Astrocyte of the cerebellum (primary cell): ENCODE measurements around the gene NANP.

ENCODE experiments used
- DNase-seq: peaks from one replicate; pipeline ENCODE4 v3.0.0-alpha.2; 2011; ENCODE audit warnings: low read depth
- H3K4me3 ChIP-seq: 2 replicates; pipeline ENCODE4 v1.5.1; 2011; ENCODE audit warnings: mild to moderate bottlenecking, low read depth, low read length, moderate library complexity
- in situ Hi-C: cut with HindIII; loops from 2 replicates; pipeline ENCODE4 v1.10.0; 2017; ENCODE audit warnings: low sequenced_read_pairs
- TF ChIP-seq, protein P1 (sequence below): IDR thresholded peaks from 2 replicates; pipeline ENCODE4 v1.5.1; 2012; ENCODE audit warnings: low read length, low read depth, moderate library complexity, mild to moderate bottlenecking; ENCODE audit errors: missing control alignments

NANP gene

DNA sequence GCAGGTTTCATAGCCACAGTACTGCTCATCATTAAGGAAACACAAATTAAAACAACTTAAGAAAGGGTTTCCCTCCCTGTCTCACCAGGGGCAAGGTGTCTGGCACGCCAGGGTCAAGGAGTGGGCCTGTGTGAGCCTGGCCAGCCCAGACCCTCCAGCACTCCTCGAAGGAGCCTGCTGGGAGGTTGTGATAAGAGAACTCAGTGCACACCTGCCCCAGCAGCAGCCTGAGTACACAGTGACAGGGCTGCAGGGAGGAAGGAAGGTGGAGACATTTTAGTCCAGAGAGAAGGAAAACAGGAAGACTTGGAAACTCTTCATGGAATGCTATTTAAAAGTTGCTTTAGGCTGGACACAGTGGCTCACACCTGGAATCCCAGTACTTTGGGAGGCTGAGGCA, 52.6 kb downstream of the NANP start:
- in situ Hi-C loops = no loop called here
- H3K4me3 ChIP-seq = no peak overlapping the region
- TF ChIP-seq, protein P1, sequence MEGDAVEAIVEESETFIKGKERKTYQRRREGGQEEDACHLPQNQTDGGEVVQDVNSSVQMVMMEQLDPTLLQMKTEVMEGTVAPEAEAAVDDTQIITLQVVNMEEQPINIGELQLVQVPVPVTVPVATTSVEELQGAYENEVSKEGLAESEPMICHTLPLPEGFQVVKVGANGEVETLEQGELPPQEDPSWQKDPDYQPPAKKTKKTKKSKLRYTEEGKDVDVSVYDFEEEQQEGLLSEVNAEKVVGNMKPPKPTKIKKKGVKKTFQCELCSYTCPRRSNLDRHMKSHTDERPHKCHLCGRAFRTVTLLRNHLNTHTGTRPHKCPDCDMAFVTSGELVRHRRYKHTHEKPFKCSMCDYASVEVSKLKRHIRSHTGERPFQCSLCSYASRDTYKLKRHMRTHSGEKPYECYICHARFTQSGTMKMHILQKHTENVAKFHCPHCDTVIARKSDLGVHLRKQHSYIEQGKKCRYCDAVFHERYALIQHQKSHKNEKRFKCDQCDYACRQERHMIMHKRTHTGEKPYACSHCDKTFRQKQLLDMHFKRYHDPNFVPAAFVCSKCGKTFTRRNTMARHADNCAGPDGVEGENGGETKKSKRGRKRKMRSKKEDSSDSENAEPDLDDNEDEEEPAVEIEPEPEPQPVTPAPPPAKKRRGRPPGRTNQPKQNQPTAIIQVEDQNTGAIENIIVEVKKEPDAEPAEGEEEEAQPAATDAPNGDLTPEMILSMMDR = no peak
- DNase-seq = no peak

DNA sequence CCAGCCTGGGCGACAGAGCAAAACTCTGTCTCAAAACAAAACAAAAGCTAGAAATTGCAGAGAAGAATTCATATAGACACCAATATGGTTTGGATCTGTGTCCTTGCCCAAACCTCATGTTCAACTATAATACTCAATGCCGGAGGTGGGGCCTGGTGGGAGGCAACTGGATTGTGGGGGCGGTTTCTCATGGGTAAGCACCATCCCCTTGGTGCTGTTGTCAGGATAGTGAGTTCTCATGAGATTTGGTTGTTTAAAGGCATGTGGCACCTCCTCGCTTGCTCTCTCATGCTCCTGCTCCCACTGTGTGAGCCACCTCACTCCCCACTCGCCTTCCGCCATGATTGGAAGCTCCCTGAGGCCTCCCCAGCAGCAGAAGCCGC, 53.7 kb downstream of the NANP start:
- TF ChIP-seq, protein P1 = no peak
- DNase-seq = no peak
- in situ Hi-C loops = no loop called here
- H3K4me3 ChIP-seq = no peak overlapping the region

DNA sequence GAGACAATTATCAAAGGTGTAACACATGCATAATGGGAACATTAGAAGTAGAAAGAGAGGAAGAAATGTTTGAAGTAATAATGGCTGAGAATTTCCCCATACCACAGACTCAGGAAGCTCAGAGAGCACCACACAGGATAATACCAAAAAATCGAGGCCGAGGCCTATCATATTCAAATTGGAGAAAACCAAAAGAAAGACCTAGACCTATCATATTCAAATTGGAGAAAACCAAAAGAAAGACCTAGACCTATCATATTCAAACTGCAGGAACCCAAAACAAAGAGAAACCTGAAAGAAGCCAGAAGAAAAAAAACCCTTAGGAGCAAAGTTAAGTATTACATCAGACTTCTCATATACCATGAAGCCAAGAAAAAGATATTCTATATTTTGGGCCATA, 56.5 kb downstream of the NANP start:
- in situ Hi-C loops = no loop called here
- TF ChIP-seq, protein P1 = no peak
- no peak overlapping the region for H3K4me3 ChIP-seq
- no peak for DNase-seq

DNA sequence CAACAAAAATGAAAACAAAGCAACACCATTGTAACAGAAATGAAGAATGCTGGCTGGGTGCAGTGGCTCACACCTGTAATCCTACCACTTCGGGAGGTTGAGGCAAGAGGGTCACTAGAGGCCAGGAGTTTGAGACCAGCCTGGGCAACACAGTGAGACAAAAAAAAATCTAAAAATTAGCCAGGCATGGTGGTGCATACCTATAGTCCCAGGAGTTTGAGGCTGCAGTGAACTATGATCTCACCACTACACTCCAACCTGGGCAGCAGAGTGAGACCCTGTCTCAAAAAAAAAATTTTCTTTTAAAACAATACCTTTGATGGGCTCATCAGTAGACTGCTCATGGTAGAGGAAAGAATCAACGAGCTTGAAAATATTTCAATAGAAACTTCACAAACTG, 57.0 kb downstream of the NANP start:
- TF ChIP-seq, protein P1 = no peak
- H3K4me3 ChIP-seq = no peak overlapping the region
- in situ Hi-C loops = no loop called here
- no peak for DNase-seq

DNA sequence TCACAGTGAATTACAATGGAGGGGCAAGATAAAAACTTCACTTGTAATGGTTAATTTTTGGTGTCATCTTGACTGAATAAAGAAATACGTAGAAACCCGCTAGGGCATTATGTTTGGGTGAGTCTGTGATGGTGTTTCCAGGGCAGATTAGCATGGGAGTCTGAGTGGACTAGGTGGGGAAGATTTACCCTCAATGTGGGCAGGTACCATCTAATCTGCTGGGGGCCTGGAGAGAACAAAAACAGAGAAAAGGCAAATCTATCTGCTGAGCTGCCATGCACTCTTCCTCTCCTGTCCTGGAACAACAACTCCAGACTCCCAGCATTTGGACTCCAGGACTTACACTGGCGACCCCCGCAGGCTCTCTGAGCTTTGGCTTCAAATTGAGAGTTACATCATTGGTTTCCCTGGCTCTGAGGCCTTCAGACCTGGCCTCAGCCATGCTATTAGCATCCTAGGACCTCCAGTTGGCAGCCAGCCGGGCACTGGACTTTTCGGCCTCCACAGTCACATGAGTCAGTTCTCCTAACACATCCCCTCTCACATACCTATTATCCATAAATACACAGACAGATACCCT, 58.1 kb downstream of the NANP start:
- TF ChIP-seq, protein P1 = no peak
- no peak overlapping the region for H3K4me3 ChIP-seq
- DNase-seq = no peak
- in situ Hi-C loops = no loop called here

DNA sequence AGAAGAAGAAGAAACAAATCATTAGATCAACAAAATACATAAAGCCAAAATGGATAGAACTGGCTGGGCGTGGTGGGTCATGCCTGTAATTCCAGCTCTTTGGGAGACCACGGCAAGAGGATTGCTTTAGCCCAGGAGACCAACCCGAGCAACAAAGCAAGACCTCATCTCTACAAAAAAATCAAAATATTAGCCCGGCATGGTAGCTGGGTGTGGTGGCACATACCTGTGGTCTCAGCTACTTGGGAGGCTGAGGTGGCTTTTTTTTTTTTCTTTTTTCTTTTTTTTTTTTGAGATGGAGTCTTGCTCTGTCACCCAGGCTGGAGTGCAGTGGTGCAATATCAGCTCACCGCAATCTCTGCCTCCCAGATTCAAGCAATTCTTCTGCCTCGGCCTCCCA, 59.9 kb downstream of the NANP start:
- DNase-seq = no peak
- no peak overlapping the region for H3K4me3 ChIP-seq
- in situ Hi-C loops = no loop called here
- TF ChIP-seq, protein P1 = no peak

DNA sequence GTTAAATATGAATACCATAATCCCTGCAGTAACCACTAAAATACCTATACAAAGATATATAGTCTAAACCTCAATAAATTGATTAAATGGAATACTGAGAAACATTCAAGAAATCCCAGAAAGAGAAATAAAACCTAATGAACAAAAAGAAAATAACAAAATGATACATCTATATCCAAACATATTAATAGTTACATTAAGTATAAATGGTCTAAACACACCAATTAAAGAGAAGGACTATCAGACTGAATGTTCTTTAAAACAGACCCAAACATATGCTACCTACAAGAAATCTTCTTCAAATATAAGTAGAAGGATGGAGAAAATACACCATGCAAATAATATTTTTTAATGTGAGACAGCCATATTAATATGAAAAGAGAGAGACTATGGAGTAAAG, 60.5 kb downstream of the NANP start:
- H3K4me3 ChIP-seq = no peak overlapping the region
- in situ Hi-C loops = no loop called here
- DNase-seq = no peak
- TF ChIP-seq, protein P1 = no peak
